ENCODE results near the gene ZBTB40.

Gene ZBTB40

DNA sequence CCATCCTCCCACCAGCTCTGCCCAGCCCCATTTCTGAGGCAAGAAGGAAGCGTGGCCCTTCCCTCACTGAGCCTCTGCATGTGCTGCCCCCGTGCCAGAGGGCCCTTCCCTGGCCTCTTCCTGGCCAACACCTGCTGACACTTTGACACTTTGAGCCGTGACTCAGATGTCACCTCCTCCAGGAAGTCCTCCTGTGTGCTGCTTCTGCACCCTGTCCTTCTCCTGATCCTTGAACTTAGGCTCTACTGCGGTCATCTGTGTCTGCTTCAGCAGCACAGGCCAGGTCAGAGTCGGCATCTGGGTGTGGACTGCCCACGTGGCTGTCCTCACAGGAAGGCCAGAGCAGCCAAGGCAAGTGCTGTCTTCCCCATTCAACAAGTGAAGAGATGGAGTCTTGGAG lies 92.0 kb downstream of the ZBTB40 start:
- TF ChIP-seq POLR2A (IDR thresholded peaks at IDR 0.05; ENCODE audit: low read depth, low read length) (no peak), SPI1 (IDR thresholded peaks at IDR 0.05; ENCODE audit: low read depth, low read length) (no peak), TAF1 (IDR thresholded peaks at IDR 0.05; ENCODE audit: low read depth, low read length) (no peak), POU2F2 (IDR thresholded peaks at IDR 0.05; ENCODE audit: low read depth, low read length) (no peak), POLR2AphosphoS5 (IDR thresholded peaks at IDR 0.05; ENCODE audit: low read depth, low read length) (no peak), PAX5 (IDR thresholded peaks at IDR 0.05; ENCODE audit: insufficient read depth, low read length, severe bottlenecking) (no peak)
- FAIRE-seq (no peak), DNase-seq (ENCODE audit: insufficient read length, low spot score) (no peak)

DNA sequence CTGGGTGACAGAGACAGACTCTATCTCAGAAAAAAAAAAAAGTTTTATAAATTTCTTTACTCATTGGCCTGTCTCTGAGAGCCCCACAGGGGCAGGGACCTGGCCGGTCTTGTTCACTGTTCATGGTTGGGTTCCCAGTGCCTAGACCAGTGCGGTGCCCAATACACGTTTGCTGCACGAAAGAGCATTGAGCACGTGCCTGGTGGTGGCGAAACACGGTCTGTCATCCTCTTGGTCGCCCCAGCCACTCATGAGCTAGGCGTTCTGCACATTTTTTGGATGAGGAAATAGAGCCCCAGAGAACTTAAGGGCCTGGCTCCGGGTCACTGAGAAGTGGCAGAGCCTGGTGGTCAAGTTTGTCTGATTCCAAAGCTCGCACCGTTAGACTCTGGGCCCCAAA lies 93.0 kb downstream of the ZBTB40 start:
- TF ChIP-seq TAF1 (IDR thresholded peaks at IDR 0.05; ENCODE audit: low read depth, low read length) (no peak), PAX5 (IDR thresholded peaks at IDR 0.05; ENCODE audit: insufficient read depth, low read length, severe bottlenecking) (no peak), POLR2A (IDR thresholded peaks at IDR 0.05; ENCODE audit: low read depth, low read length) (no peak), POLR2AphosphoS5 (IDR thresholded peaks at IDR 0.05; ENCODE audit: low read depth, low read length) (no peak), SPI1 (IDR thresholded peaks at IDR 0.05; ENCODE audit: low read depth, low read length) (no peak), POU2F2 (IDR thresholded peaks at IDR 0.05; ENCODE audit: low read depth, low read length) (no peak)
- DNase-seq (ENCODE audit: insufficient read length, low spot score) (no peak), FAIRE-seq (no peak)

DNA sequence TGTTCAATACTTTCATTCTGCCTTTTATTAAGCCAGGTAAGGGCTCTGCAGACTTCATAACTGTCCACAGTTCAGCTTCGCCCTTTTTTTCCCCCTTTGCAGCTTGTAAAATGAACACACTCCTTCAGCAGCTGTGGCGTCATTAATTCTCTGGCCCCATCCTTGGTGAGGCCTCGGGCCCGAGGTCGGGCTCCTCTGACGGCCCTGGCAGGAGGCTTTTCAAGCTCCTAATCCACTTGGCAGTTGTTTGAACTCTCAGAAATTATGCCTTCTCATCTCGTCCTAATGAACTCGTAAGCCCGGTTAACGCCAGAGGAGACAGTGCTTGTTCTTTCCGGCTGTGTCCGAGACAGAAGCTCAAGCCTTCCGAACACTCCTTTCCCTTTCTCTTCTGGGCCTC lies 93.5 kb downstream of the ZBTB40 start:
- no peak for DNase-seq (ENCODE audit: insufficient read length, low spot score)
- FAIRE-seq: no peak
- TF ChIP-seq POLR2AphosphoS5 (IDR thresholded peaks at IDR 0.05; ENCODE audit: low read depth, low read length) (no peak), PAX5 (IDR thresholded peaks at IDR 0.05; ENCODE audit: insufficient read depth, low read length, severe bottlenecking) (no peak), SPI1 (IDR thresholded peaks at IDR 0.05; ENCODE audit: low read depth, low read length) (no peak), POU2F2 (IDR thresholded peaks at IDR 0.05; ENCODE audit: low read depth, low read length) (no peak), TAF1 (IDR thresholded peaks at IDR 0.05; ENCODE audit: low read depth, low read length) (no peak), POLR2A (IDR thresholded peaks at IDR 0.05; ENCODE audit: low read depth, low read length) (no peak)

DNA sequence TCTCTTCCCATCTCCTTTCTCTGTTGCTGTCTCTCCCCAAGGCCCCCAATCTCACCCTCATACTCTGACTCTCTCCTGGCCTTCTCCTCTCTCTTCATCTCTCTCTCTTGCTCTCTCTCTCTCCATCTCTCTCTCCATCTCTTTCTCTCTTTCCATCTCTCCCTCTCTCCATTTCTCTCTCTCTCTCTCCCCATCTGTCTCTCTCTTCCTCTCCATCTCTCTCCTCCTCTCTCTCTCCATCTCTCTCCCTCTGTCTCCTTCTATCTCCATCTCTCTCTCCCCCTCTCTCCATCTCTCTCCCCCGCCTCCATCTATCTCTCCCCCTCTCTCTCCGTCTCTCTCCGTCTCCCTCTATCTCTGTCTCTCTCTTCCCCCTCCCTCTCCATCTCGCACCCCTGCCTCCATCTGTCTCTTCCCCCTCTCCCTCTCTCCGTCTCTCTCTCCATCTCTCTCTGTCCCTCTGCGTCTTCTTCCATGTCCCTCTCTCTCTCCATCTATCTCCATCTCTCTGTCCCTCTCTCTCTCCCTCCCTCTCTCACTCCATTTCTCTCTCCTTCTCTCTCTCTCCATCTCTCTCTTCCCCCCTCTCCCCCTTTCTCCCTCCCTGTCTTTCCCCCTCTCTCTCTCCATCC lies 95.7 kb downstream of the ZBTB40 start:
- TF ChIP-seq SPI1 (IDR thresholded peaks at IDR 0.05; ENCODE audit: low read depth, low read length) (no peak), TAF1 (IDR thresholded peaks at IDR 0.05; ENCODE audit: low read depth, low read length) (no peak), POLR2AphosphoS5 (IDR thresholded peaks at IDR 0.05; ENCODE audit: low read depth, low read length) (no peak), POLR2A (IDR thresholded peaks at IDR 0.05; ENCODE audit: low read depth, low read length) (no peak), PAX5 (IDR thresholded peaks at IDR 0.05; ENCODE audit: insufficient read depth, low read length, severe bottlenecking) (no peak), POU2F2 (IDR thresholded peaks at IDR 0.05; ENCODE audit: low read depth, low read length) (no peak)
- FAIRE-seq: no peak
- DNase-seq (ENCODE audit: insufficient read length, low spot score): no peak

DNA sequence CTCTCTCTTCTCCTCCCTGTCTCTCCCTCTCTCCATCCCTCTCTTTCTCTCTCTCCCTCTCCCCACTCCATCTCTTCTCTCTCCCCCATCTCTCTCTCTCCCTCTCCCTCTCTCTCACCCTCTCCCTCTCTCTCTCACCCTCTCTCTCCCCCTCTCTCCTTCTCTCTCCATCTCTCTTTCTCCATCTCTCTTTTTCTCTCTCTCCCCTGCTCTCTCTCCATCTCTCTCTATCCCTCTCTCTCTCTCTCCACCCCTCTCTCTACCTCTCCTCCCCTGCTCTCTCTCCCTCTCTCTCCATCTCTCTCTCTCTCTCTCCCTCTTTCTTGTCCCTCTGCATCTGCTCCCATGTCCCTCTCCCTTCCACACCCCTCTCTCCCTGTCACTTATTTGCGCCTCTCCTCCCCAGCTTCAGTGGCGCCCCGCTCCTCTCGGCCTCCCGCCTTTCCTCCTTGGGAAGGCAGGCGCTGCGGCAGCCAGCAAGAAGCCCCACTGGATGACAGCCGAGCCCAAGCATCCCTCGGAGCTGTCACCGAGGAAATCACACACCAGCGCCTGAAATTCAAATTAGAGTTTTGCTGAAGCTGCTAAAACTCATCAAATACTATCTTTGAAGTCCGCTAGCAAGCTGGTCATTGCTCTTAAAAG lies 96.3 kb downstream of the ZBTB40 start:
- TF ChIP-seq POLR2A (IDR thresholded peaks at IDR 0.05; ENCODE audit: low read depth, low read length) (no peak), POLR2AphosphoS5 (IDR thresholded peaks at IDR 0.05; ENCODE audit: low read depth, low read length) (no peak), POU2F2 (IDR thresholded peaks at IDR 0.05; ENCODE audit: low read depth, low read length) (no peak), SPI1 (IDR thresholded peaks at IDR 0.05; ENCODE audit: low read depth, low read length) (no peak), PAX5 (IDR thresholded peaks at IDR 0.05; ENCODE audit: insufficient read depth, low read length, severe bottlenecking) (no peak), TAF1 (IDR thresholded peaks at IDR 0.05; ENCODE audit: low read depth, low read length) (no peak)
- FAIRE-seq (no peak), DNase-seq (ENCODE audit: insufficient read length, low spot score) (no peak)

DNA sequence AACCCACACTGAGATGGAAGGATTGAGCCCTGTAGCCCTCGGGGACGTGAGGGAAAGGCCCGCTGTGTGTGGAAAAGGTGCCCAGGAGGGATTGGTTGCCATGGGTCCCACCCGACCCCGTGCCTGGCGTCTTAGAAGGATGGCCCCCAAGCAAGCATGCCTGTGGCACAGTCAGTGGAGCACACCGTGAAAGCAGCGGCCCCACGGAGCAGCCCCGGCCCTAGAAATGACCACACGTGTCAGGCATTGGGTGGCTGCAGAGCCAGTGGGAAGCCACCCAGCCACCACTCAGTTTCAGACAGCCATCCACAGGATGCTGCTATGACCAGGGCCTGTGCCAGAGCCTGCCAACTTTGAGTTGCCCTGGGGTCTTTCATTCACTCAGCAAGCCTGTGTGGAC lies 98.4 kb downstream of the ZBTB40 start:
- TF ChIP-seq PAX5 (IDR thresholded peaks at IDR 0.05; ENCODE audit: insufficient read depth, low read length, severe bottlenecking) (no peak), POLR2AphosphoS5 (IDR thresholded peaks at IDR 0.05; ENCODE audit: low read depth, low read length) (no peak), TAF1 (IDR thresholded peaks at IDR 0.05; ENCODE audit: low read depth, low read length) (no peak), POU2F2 (IDR thresholded peaks at IDR 0.05; ENCODE audit: low read depth, low read length) (no peak), POLR2A (IDR thresholded peaks at IDR 0.05; ENCODE audit: low read depth, low read length) (no peak), SPI1 (IDR thresholded peaks at IDR 0.05; ENCODE audit: low read depth, low read length) (no peak)
- FAIRE-seq (no peak), DNase-seq (ENCODE audit: insufficient read length, low spot score) (no peak)

DNA sequence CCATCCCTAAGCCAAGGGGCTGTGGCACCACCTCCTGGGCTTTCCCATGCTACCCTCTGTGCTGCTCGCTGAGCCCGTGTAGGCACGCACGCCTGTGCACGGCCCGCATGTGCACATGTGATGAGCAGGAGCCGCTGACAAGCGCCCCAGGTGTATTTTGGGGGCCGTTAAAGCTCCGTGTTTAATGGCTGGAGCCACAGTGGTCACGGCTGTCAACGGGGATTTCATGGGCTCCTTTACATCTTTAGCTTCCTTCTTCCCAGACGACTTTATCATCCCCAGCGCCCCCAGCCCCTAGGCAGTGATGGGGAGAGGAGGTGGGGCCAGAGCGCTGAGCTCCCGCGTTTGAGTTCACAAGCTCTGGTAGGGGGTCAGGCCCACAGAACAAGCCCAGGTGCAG lies 99.9 kb downstream of the ZBTB40 start:
- FAIRE-seq (no peak), DNase-seq (ENCODE audit: insufficient read length, low spot score) (no peak)
- TF ChIP-seq POLR2AphosphoS5 (IDR thresholded peaks at IDR 0.05; ENCODE audit: low read depth, low read length): no peak
- no peak for TF ChIP-seq SPI1 (IDR thresholded peaks at IDR 0.05; ENCODE audit: low read depth, low read length)
- no peak for TF ChIP-seq POLR2A (IDR thresholded peaks at IDR 0.05; ENCODE audit: low read depth, low read length)
- TF ChIP-seq POU2F2 (IDR thresholded peaks at IDR 0.05; ENCODE audit: low read depth, low read length): no peak
- no peak for TF ChIP-seq PAX5 (IDR thresholded peaks at IDR 0.05; ENCODE audit: insufficient read depth, low read length, severe bottlenecking)
- no peak for TF ChIP-seq TAF1 (IDR thresholded peaks at IDR 0.05; ENCODE audit: low read depth, low read length)

DNA sequence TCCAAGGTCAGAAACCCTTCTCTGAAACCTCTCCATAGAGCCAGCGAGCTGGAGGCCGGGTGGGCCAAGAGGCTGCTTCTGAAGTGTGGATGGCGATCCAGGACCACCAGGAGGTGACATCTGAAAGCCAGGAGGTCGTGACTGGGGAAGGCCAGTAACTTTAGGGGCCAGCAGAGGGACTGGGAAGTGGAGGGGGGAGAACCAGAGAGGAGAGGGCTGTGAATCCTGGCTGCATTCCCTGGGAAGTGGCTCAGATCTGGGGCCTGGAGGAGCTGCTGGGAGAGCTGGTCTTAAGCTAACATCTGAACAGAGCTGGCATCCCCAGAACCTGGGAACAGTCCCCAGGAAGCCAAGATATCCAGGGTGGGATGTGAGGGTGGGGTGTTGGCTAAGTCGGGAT lies 100.4 kb downstream of the ZBTB40 start:
- DNase-seq (ENCODE audit: insufficient read length, low spot score): no peak
- TF ChIP-seq SPI1 (IDR thresholded peaks at IDR 0.05; ENCODE audit: low read depth, low read length) (no peak), TAF1 (IDR thresholded peaks at IDR 0.05; ENCODE audit: low read depth, low read length) (no peak), POLR2AphosphoS5 (IDR thresholded peaks at IDR 0.05; ENCODE audit: low read depth, low read length) (no peak), POLR2A (IDR thresholded peaks at IDR 0.05; ENCODE audit: low read depth, low read length) (no peak), POU2F2 (IDR thresholded peaks at IDR 0.05; ENCODE audit: low read depth, low read length) (no peak), PAX5 (IDR thresholded peaks at IDR 0.05; ENCODE audit: insufficient read depth, low read length, severe bottlenecking) (no peak)
- no peak for FAIRE-seq

DNA sequence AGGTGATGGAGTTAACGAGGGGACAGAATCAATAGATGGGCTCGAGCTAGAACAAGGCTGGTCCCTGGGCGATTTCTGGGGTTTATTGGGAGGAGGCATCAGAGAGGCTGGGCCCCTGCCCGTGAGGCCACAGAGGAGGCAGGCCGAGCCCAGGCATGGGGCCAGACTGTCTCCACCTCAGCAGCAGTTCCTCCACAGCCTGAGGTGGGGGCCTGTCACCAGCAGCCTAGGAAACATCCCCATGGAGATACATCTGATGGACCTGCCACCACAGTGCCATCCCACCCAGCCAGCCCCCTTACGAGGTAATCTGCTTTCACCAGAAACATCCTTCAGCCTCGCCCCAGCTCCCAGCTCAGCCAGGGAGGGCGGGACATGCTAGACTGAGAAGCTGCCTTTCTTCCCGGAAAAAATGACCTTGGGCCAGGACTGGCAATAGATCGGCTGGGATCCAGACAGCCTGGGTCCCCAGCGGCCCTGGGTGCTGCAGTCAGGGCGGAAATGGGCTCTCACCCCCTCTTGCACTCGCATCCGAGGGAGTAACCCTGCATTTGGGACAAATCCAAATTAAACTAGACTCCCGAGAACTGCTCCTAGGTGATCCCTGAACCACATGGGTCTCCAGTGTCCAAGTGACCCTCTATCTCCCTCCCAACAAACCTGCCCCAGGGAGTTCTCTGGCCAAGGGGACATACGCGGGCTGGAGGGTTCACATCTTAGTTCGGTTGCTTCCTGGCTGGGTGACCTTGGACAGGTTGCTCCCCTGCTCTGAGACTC lies 101.6 kb downstream of the ZBTB40 start:
- no peak for DNase-seq (ENCODE audit: insufficient read length, low spot score)
- TF ChIP-seq POLR2AphosphoS5 (IDR thresholded peaks at IDR 0.05; ENCODE audit: low read depth, low read length) (no peak), POLR2A (IDR thresholded peaks at IDR 0.05; ENCODE audit: low read depth, low read length) (no peak), TAF1 (IDR thresholded peaks at IDR 0.05; ENCODE audit: low read depth, low read length) (no peak), SPI1 (IDR thresholded peaks at IDR 0.05; ENCODE audit: low read depth, low read length) (no peak), POU2F2 (IDR thresholded peaks at IDR 0.05; ENCODE audit: low read depth, low read length) (no peak), PAX5 (IDR thresholded peaks at IDR 0.05; ENCODE audit: insufficient read depth, low read length, severe bottlenecking) (no peak)
- FAIRE-seq: no peak

Data from GM12891 (cell line).